Measurements from ENCODE around the gene DOLK. TPM values are rescaled to one million over a fixed set of nuclear protein-coding genes. Genes with fewer than 3 reads are reported as not detected.

The DOLK gene
- total RNA-seq, 4 donors from 2014 or later = 12.8 to 21.2 (median 16.2) TPM

- intact Hi-C loops (cut with DNase I) = loop anchor here (5.0 kb wide), 1 partner anchor 67 kb away; no protein-coding TSS in a partner anchor
- DNase-seq = no peak
- Histone ChIP-seq H3K9me3 (no peaks in the 10 kb centered on the region), H3K4me1 (peaks cover 0 to 14% (median 6%) of the 10 kb centered on the region in 3 donors), H3K4me3 (no peak overlapping the region), H3K27ac (no peak overlapping the region), H3K27me3 (no peaks in the 10 kb centered on the region), H3K36me3 (peaks cover 0 to 23% (median 6%) of the 10 kb centered on the region in 3 donors)
- WGBS, 2 donors = 80 to 83% methylated on average over 4 of the region's 4 CpGs
- TF ChIP-seq CTCF (IDR thresholded peaks at IDR 0.05) (no peak), POLR2A (IDR thresholded peaks at IDR 0.05) (no peak)
These were observed 17.8 kb downstream of the DOLK start for GRCh38 chr9:128929560-128929959.

GRCh38 chr9:128928624-128929023 is 18.8 kb downstream of the DOLK start:
- peaks cover 3 to 18% (median 6%) of the 10 kb centered on the region in 3 donors for H3K4me1 ChIP-seq
- peaks cover 0 to 14% (median 5%) of the 10 kb centered on the region in 3 donors for H3K36me3 ChIP-seq
- WGBS, 2 donors = 77 to 87% methylated on average over 2 of the region's 2 CpGs
- peak overlapping the region in 2 of 4 donors; percentile 4 to 54 for H3K27ac ChIP-seq
- no peak overlapping the region for H3K4me3 ChIP-seq
- H3K9me3 ChIP-seq = no peaks in the 10 kb centered on the region
- TF ChIP-seq POLR2A (IDR thresholded peaks at IDR 0.05) (no peak), CTCF (IDR thresholded peaks at IDR 0.05) (no peak)
- intact Hi-C loops (cut with DNase I) = loop anchor here (5.0 kb wide), 1 partner anchor 66 kb away; no protein-coding TSS in a partner anchor
- no peak for DNase-seq
- H3K27me3 ChIP-seq = no peaks in the 10 kb centered on the region

GRCh38 chr9:128927731-128928411 is 19.5 kb downstream of the DOLK start:
- H3K9me3 ChIP-seq = no peaks in the 10 kb centered on the region
- WGBS, 2 donors = 21 to 25% methylated on average over 9 to 10 of the region's 10 CpGs
- H3K36me3 ChIP-seq = peaks cover 0 to 10% (median 0%) of the 10 kb centered on the region in 3 donors
- intact Hi-C loops (cut with DNase I) = loop anchor here (5.0 kb wide), 1 partner anchor 66 kb away; no protein-coding TSS in a partner anchor
- H3K4me1 ChIP-seq = peaks cover 4 to 25% (median 11%) of the 10 kb centered on the region in 3 donors
- no peak overlapping the region for H3K4me3 ChIP-seq
- DNase-seq = no peak
- peak overlapping the region in 3 of 4 donors; percentile 4 to 54 (median 21) for H3K27ac ChIP-seq
- no peaks in the 10 kb centered on the region for H3K27me3 ChIP-seq
- TF ChIP-seq CTCF (IDR thresholded peaks at IDR 0.05) = peak; percentile 88 to 94 (median 92)
- TF ChIP-seq POLR2A (IDR thresholded peaks at IDR 0.05) = no peak

GRCh38 chr9:128923493-128923883 is 23.9 kb downstream of the DOLK start:
- WGBS, 2 donors = 78 to 81% methylated on average over 6 of the region's 6 CpGs
- no peaks in the 10 kb centered on the region for H3K27me3 ChIP-seq
- intact Hi-C loops (cut with DNase I) = no loop called here
- peak overlapping the region in 2 of 4 donors; percentile 93 for H3K27ac ChIP-seq
- no peak overlapping the region for H3K4me3 ChIP-seq
- no peak for DNase-seq
- peaks cover 0 to 22% (median 0%) of the 10 kb centered on the region in 3 donors for H3K36me3 ChIP-seq
- no peaks in the 10 kb centered on the region for H3K9me3 ChIP-seq
- peaks cover 41 to 65% (median 45%) of the 10 kb centered on the region in 3 donors for H3K4me1 ChIP-seq
- TF ChIP-seq CTCF (IDR thresholded peaks at IDR 0.05) (no peak), POLR2A (IDR thresholded peaks at IDR 0.05) (no peak)
